RWPE2 (cell line): ENCODE measurements around the gene ZSWIM6.

Experiments
- ATAC-seq: fragments of 200-7000 bp; cut with Tn5 transposase; 3 replicates; pipeline ENCODE4 v1.9.1; 2021; ENCODE audit warnings: low read depth
- DNase-seq: peaks from one replicate; pipeline ENCODE4 v3.0.0-alpha.2; 2020; ENCODE audit warnings: low spot score
- H3K27ac ChIP-seq: fragments of 450-650 bp; 2 replicates; pipeline ENCODE4 v1.5.1; 2017; ENCODE audit warnings: mild to moderate bottlenecking; ENCODE audit not compliant: poor library complexity, severe bottlenecking
- H3K27me3 ChIP-seq: fragments of 250-450 bp; sonication (Bioruptor Pico); 2 replicates; pipeline ENCODE4 v1.5.1; 2021; ENCODE audit warnings: mild to moderate bottlenecking, moderate library complexity; ENCODE audit not compliant: insufficient read depth, poor library complexity, severe bottlenecking
- H3K36me3 ChIP-seq: fragments of 250-450 bp; sonication (Bioruptor Pico); 2 replicates; pipeline ENCODE4 v1.5.1; 2020; ENCODE audit warnings: low read depth, mild to moderate bottlenecking, moderate library complexity
- H3K4me1 ChIP-seq: fragments of 250-450 bp; sonication (Bioruptor Pico); 2 replicates; pipeline ENCODE4 v1.5.1; 2021; ENCODE audit warnings: mild to moderate bottlenecking, moderate library complexity; ENCODE audit not compliant: insufficient read depth, poor library complexity, severe bottlenecking
- H3K4me3 ChIP-seq: fragments of 250-450 bp; sonication (Bioruptor Pico); 2 replicates; pipeline ENCODE4 v1.5.1; 2021; ENCODE audit warnings: mild to moderate bottlenecking, moderate library complexity; ENCODE audit not compliant: severe bottlenecking
- H3K9me3 ChIP-seq: fragments of 250-450 bp; sonication (Bioruptor Pico); 2 replicates; pipeline ENCODE4 v1.5.1; 2021; ENCODE audit warnings: mild to moderate bottlenecking, moderate library complexity; ENCODE audit not compliant: severe bottlenecking
- TF ChIP-seq, protein P1 (sequence below): fragments of 450-650 bp; IDR thresholded peaks from one replicate; pipeline ENCODE4 v1.5.1; 2017; ENCODE audit warnings: mild to moderate bottlenecking, moderate library complexity; ENCODE audit not compliant: poor library complexity, severe bottlenecking

Gene ZSWIM6

DNA sequence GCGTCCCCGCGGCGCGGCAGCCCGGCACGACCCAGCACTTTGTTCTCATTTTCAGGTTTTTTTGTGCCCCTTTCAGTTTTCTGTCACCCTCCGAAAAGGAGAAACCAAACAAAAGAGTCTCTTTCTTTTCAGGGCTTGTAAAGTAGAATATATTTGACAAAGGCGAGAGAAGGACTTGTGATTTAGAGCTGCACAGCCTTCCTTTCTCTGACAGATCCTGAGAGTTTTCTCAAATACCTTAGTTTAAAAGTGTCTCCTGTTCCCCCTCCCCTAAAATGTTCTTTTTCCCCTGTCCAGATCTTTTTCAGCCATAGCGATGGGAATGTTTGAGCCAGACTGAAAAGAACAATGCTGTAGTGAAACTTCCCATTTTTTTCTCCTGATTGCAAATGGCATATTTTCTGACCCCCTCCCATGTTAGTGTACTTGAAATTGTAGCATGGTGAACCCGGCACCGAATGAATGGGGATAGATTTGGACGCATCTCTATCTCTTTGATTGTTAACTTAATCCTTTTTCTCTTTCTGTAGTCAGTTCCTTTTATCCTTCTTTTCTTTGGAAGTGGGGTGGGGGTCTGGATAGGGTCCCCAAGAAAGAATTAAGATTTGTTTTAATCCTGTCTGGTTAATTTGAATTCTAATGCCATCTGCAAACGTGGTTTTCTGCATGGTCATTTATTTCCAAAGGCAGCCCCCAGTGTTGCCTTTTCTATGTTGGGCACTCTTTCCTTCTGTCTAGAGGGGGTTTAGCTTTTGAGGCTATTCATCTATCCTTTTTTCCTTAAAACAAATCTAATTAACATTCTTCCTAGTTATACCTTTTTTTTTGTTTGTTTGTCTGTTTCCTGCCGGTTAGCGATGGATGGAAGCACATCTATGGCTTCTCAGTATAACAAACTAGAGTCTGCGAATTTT is 2.2 kb downstream of the ZSWIM6 start:
- H3K9me3 ChIP-seq = no peaks in the 10 kb centered on the region
- no peaks in the 10 kb centered on the region for H3K27me3 ChIP-seq
- 0 out of 2 replicates have a peak, but pooled peaks cover 8% of the 10 kb centered on the region for H3K36me3 ChIP-seq
- H3K4me1 ChIP-seq = peaks cover 18% of the 10 kb centered on the region
- TF ChIP-seq, protein P1, sequence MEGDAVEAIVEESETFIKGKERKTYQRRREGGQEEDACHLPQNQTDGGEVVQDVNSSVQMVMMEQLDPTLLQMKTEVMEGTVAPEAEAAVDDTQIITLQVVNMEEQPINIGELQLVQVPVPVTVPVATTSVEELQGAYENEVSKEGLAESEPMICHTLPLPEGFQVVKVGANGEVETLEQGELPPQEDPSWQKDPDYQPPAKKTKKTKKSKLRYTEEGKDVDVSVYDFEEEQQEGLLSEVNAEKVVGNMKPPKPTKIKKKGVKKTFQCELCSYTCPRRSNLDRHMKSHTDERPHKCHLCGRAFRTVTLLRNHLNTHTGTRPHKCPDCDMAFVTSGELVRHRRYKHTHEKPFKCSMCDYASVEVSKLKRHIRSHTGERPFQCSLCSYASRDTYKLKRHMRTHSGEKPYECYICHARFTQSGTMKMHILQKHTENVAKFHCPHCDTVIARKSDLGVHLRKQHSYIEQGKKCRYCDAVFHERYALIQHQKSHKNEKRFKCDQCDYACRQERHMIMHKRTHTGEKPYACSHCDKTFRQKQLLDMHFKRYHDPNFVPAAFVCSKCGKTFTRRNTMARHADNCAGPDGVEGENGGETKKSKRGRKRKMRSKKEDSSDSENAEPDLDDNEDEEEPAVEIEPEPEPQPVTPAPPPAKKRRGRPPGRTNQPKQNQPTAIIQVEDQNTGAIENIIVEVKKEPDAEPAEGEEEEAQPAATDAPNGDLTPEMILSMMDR = no peak
- ATAC-seq (no peak), DNase-seq (no peak)
- peak overlapping the region; percentile 74 for H3K4me3 ChIP-seq
- H3K27ac ChIP-seq = peak overlapping the region; percentile 85

DNA sequence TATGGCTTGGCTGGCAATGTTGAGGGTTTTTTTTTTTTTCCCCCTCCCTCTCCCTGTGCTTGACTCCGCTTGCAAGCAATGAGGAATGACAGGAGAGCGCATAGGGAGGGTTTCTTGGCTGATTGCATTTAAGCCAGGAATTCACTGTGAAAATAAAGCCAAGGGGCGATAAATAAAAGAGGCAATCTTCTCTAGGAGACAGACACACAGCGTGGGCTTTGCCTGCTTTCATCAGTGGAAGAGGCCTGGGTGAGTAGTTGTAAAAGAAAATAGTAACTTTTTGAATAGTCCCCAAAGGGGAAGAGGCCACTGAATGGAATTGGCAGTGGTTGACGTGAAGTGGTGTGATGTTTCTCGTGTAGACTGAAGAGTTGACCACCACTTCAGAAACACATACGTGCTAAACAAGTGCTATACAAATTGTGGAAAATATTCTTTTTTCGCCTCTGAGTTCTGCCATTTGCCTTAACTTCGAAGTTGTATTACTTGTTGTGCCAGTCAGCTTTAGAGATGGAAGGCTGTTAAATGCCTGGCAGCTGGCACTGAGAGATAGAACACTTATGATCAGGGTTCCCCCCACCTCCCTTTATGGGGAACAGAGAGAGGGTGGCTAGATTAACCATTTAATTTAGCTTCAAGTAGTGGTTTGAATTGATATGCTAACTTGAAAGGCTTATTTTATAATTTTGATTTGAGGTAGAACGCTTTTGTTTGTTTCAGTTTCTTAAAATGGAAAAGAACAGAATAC is 3.0 kb downstream of the ZSWIM6 start:
- no peak for ATAC-seq
- 0 out of 2 replicates have a peak, but pooled peaks cover 8% of the 10 kb centered on the region for H3K36me3 ChIP-seq
- H3K4me1 ChIP-seq = peaks cover 11% of the 10 kb centered on the region
- peak overlapping the region; percentile 74 for H3K4me3 ChIP-seq
- no peaks in the 10 kb centered on the region for H3K9me3 ChIP-seq
- H3K27ac ChIP-seq = peak overlapping the region; percentile 85
- H3K27me3 ChIP-seq = no peaks in the 10 kb centered on the region
- TF ChIP-seq, protein P1 = no peak
- no peak for DNase-seq

DNA sequence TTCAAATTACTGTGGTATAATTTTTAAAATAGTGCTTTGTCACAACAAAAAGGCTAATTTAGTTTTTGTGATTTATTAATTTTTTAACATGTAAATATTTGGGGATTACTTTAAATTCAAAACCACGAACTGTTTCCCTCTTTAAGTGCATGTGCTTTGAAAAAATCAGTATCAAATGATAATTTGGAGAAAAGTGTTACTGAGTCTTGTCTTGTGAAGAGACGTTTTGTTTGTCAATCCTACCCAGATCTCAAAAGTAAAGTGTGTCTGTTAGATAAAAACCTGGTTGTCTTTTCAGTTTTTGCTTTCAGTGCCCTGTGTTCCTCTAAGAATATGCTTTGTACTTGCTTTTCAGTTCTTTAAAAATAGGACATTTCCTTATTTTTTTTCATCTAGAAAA is 7.7 kb downstream of the ZSWIM6 start:
- Histone ChIP-seq H3K4me1 (peaks cover 23% of the 10 kb centered on the region), H3K27me3 (no peaks in the 10 kb centered on the region), H3K27ac (no peak overlapping the region), H3K4me3 (no peak overlapping the region), H3K36me3 (0 out of 2 replicates have a peak, but pooled peaks cover 12% of the 10 kb centered on the region), H3K9me3 (no peaks in the 10 kb centered on the region)
- no peak for DNase-seq
- ATAC-seq = no peak
- TF ChIP-seq, protein P1 = no peak

DNA sequence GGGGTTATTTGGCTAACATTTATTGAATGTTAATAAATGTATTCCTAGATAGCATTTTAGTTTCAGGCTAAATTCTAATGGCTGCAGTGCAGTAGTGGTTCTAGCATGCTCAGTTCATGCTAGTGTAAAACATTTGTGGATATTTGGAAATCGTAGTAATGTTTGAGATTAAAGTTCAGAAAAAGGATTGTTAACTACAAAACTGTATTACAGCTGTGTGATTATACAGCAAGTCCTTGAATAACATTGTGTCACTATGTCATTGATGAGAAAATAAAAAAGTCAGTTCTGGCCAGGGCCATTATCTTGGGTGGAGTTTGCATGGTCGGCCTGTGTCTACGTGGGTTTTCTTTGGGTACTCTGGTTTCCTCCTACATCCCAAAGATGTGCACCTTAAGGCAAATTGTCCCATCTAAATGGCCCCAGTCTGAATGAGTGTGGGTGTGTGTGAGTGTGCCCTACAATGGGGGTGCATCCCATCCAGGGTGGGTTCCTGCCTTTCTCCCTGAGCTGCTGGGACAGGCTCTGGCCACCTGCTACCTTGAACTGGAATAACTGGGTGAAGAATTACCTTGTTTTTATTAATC is 8.8 kb downstream of the ZSWIM6 start:
- H3K36me3 ChIP-seq = 0 out of 2 replicates have a peak, but pooled peaks cover 8% of the 10 kb centered on the region
- H3K27me3 ChIP-seq = no peaks in the 10 kb centered on the region
- H3K4me3 ChIP-seq = no peak overlapping the region
- peaks cover 17% of the 10 kb centered on the region for H3K4me1 ChIP-seq
- TF ChIP-seq, protein P1 = no peak
- no peak overlapping the region for H3K27ac ChIP-seq
- H3K9me3 ChIP-seq = no peaks in the 10 kb centered on the region
- no peak for DNase-seq
- ATAC-seq = no peak
